Measurements from ENCODE around the gene FAM227B. TPM values are rescaled to one million over a fixed set of nuclear protein-coding genes. Genes with fewer than 3 reads are reported as not detected.

FAM227B gene
- polyA plus RNA-seq, 1 experiment, result 5.0 TPM

DNA sequence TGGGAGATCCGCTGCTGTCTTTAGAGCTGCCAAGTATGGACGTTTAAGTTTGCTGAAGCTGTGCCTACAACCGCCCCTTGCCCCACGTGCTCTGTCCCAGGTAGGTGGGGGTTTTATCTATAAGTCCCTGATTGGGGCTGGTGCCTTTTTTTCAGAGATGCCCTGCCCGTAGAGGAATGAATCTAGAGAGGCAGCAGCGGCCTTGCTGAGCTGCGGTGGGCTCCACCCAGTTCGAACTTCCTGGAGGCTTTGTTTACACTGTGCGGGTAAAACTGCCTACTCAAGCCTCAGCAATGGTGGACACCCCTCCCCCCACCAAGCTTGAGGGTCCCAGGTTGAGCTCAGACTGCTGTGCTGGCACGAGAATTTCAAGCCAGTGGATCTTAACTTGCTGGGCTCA lies 281.0 kb downstream of the FAM227B start:
- TF ChIP-seq, protein P1, sequence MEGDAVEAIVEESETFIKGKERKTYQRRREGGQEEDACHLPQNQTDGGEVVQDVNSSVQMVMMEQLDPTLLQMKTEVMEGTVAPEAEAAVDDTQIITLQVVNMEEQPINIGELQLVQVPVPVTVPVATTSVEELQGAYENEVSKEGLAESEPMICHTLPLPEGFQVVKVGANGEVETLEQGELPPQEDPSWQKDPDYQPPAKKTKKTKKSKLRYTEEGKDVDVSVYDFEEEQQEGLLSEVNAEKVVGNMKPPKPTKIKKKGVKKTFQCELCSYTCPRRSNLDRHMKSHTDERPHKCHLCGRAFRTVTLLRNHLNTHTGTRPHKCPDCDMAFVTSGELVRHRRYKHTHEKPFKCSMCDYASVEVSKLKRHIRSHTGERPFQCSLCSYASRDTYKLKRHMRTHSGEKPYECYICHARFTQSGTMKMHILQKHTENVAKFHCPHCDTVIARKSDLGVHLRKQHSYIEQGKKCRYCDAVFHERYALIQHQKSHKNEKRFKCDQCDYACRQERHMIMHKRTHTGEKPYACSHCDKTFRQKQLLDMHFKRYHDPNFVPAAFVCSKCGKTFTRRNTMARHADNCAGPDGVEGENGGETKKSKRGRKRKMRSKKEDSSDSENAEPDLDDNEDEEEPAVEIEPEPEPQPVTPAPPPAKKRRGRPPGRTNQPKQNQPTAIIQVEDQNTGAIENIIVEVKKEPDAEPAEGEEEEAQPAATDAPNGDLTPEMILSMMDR (IDR thresholded peaks at IDR 0.05; ENCODE audit: insufficient read depth, low read depth, low read length), result no peak
- ChIA-PET POLR2A (no interaction called here), CTCF (no interaction called here)
- no peak for DNase-seq (ENCODE audit: low read depth)
- no peak overlapping the region for H3K4me3 ChIP-seq (ENCODE audit: low read depth, low read length)
- no peaks in the 10 kb centered on the region for H3K27me3 ChIP-seq (ENCODE audit: control insufficient read depth, insufficient read depth, low read length)
- H3K36me3 ChIP-seq (ENCODE audit: control insufficient read depth, insufficient read depth, low read length), result no peaks in the 10 kb centered on the region; the same call in none of the 2 replicates

DNA sequence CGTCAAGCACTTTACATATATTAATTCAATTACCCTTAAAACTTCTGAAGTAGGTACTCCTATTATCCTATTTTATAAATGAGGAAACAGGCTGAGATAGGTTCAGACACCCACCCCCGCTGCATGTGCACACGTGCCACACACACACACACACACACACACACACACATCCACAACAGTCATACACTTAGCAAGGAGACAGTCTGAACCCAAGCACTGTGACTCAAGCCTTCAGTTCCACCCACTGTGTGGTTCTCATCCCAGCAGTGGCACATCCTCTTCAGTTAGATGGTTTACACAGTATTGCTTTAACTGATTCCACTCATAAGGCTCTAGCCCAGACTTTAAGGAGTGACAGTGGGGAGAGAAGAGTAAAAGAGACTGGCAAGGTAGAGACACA lies 288.7 kb downstream of the FAM227B start:
- Histone ChIP-seq H3K36me3 (ENCODE audit: control insufficient read depth, insufficient read depth, low read length) (no peaks in the 10 kb centered on the region), H3K27me3 (ENCODE audit: control insufficient read depth, insufficient read depth, low read length) (no peaks in the 10 kb centered on the region), H3K4me3 (ENCODE audit: low read depth, low read length) (no peak overlapping the region)
- ChIA-PET POLR2A (no interaction called here), CTCF (interaction anchor here (0.9 to 1.3 kb wide), 2 partner anchors 10 to 12 kb away, joined by 3 read pairs; no protein-coding TSS in a partner anchor)
- TF ChIP-seq, protein P1 (IDR thresholded peaks at IDR 0.05; ENCODE audit: insufficient read depth, low read depth, low read length), result no peak
- no peak for DNase-seq (ENCODE audit: low read depth)

DNA sequence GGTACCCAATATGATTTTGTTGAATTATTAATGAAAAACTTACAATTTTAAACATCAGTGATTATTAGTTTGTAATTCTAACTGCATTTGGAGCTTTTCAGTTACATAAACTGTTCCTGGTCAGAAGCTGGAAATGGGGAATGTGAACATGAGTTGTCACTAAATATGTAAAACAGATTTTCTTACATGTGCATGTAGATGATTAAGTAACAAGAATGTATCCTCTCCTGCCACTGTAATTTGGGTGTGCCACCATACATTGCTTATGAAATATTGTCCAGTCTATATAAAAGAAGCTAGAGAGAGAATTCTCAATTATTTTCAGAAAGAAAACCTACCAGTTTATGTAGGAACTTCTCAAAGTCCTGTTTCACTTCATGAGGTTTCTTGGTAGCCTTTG lies 289.2 kb downstream of the FAM227B start:
- no peaks in the 10 kb centered on the region for H3K36me3 ChIP-seq (ENCODE audit: control insufficient read depth, insufficient read depth, low read length)
- no peaks in the 10 kb centered on the region for H3K27me3 ChIP-seq (ENCODE audit: control insufficient read depth, insufficient read depth, low read length)
- no peak for DNase-seq (ENCODE audit: low read depth)
- POLR2A ChIA-PET, result no interaction called here
- TF ChIP-seq, protein P1 (IDR thresholded peaks at IDR 0.05; ENCODE audit: insufficient read depth, low read depth, low read length), result no peak
- no peak overlapping the region for H3K4me3 ChIP-seq (ENCODE audit: low read depth, low read length)
- CTCF ChIA-PET, result interaction anchor here (0.9 to 1.3 kb wide), 2 partner anchors 11 kb away, joined by 3 read pairs; no protein-coding TSS in a partner anchor

DNA sequence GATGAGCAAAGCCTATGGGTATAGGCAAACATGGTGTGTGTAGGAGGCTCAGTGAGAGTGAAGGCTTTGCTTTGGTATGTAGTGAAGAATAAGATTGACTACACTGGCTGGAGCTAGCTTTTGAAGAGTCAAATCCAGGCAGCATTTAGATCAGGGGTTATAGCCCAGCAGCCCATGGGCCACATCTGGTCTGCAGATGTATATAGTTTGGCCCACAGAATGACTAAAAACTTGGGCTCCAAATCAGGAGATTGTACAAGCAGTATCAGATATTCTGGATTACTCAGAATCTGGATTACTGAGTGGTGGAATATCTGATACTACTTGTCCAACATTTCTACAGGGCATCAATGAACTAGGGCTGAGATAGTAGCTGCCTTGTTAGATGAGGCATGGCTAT lies 290.5 kb downstream of the FAM227B start:
- ChIA-PET POLR2A (no interaction called here), CTCF (no interaction called here)
- TF ChIP-seq, protein P1 (IDR thresholded peaks at IDR 0.05; ENCODE audit: insufficient read depth, low read depth, low read length), result no peak
- no peaks in the 10 kb centered on the region for H3K36me3 ChIP-seq (ENCODE audit: control insufficient read depth, insufficient read depth, low read length)
- DNase-seq (ENCODE audit: low read depth), result no peak
- no peak overlapping the region for H3K4me3 ChIP-seq (ENCODE audit: low read depth, low read length)
- no peaks in the 10 kb centered on the region for H3K27me3 ChIP-seq (ENCODE audit: control insufficient read depth, insufficient read depth, low read length)

DNA sequence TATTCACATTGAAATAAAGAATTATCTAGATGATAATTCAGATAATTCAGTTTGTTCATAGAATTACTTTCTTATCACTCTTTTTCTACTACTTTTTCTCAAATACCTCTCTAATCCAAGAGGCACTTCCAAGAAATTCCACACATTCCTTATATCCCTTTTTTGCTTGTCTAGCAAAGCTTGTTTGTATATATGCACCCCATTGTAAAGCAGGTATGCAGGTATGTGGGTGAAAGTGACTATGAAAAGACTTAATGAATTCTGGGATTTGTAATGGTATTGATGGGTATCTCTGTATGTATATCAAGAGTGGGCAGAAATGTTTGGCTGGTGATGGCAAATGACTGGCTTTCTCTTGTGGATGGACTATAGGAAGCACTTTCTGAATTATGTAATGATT lies 291.7 kb downstream of the FAM227B start:
- no peaks in the 10 kb centered on the region for H3K36me3 ChIP-seq (ENCODE audit: control insufficient read depth, insufficient read depth, low read length)
- no peak for DNase-seq (ENCODE audit: low read depth)
- no peaks in the 10 kb centered on the region for H3K27me3 ChIP-seq (ENCODE audit: control insufficient read depth, insufficient read depth, low read length)
- TF ChIP-seq, protein P1 (IDR thresholded peaks at IDR 0.05; ENCODE audit: insufficient read depth, low read depth, low read length), result no peak
- CTCF ChIA-PET, result no interaction called here
- H3K4me3 ChIP-seq (ENCODE audit: low read depth, low read length), result no peak overlapping the region
- POLR2A ChIA-PET, result no interaction called here

Data from BJ (cell line).